Erythroblast (primary cell): ENCODE data around the gene POLR3E.

ENCODE experiments used
- GATA1 ChIP-seq: IDR thresholded peaks from 2 replicates; pipeline ENCODE4 v1.6.1; 2011; ENCODE audit warnings: low read depth, mild to moderate bottlenecking, control low read depth, low read length, moderate library complexity
- POLR2A ChIP-seq: IDR thresholded peaks from 2 replicates; pipeline ENCODE4 v1.6.1; 2011; ENCODE audit warnings: mild to moderate bottlenecking, low read length

GRCh38 chr16:22272870-22273650, 24.1 kb upstream of the POLR3E start:
- no peak for TF ChIP-seq POLR2A
- TF ChIP-seq GATA1 = no peak
